Measurements from ENCODE around the gene RTN1. TPM values are rescaled to one million over a fixed set of nuclear protein-coding genes. Genes with fewer than 3 reads are reported as not detected.
A peak's percentile ranks its signal among the peaks of the same experiment; 100 is the strongest.

The RTN1 gene
- total and polyA plus RNA-seq, 10 of the 15 experiments (the other 5 are each of a cell fraction or from before 2014, with no cell fraction given) = 0.03 to 0.55 (median 0.13) TPM; not detected in 4

DNA sequence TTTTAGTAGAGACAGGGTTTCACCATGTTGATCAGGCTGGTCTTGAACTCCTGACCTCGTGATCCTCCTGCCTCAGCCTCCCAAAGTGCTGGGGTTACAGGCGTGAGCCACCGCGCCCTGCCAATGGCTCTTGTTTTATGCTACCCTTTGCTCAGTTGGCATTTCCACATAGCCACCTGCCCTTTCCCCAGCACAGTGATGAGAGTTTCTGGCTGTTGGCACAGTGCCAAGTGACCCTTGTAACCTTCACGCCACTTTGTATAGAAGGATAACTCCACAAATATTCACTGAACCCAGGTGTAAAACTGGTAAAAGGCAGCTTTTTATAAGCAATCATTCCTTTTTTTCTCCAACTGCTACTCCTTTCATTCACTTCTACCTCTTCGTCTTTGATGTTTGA, 275.5 kb downstream of the RTN1 start:
- H3K27ac ChIP-seq (ENCODE audit: control insufficient read depth, insufficient read depth) = no peak overlapping the region
- FAIRE-seq = no peak
- ATAC-seq = no peak
- ChIA-PET POLR2A (no interaction called here), CTCF (no interaction called here), RAD21 (ENCODE audit: unreplicated experiment) (no interaction called here), SMC1A (ENCODE audit: uncharacterized antibody, unreplicated experiment) (no interaction called here)
- no peak overlapping the region for H3K9ac ChIP-seq (ENCODE audit: control insufficient read depth, insufficient read depth, low read length)
- no peaks in the 10 kb centered on the region for H3K36me3 ChIP-seq (ENCODE audit: control insufficient read depth in 2 of 2, insufficient read depth in 2 of 2, low read length in 1 of 2)
- no peaks in the 10 kb centered on the region for H4K20me1 ChIP-seq (ENCODE audit: control insufficient read depth, insufficient read depth)
- no peak for TF ChIP-seq RUNX3 (IDR thresholded peaks at IDR 0.05; ENCODE audit: low read length)
- peak; percentile 41 for TF ChIP-seq SMAD1 (IDR thresholded peaks at IDR 0.05; ENCODE audit: low read depth, partially characterized antibody)
- BruUV-seq (replicated peaks) = no TSS peak
- H3K9me3 ChIP-seq (replicated peaks; ENCODE audit: control insufficient read depth, insufficient read depth, low read length) = no peaks in the 10 kb centered on the region; the same call in 2 of the 3 replicates
- in situ Hi-C loops (cut with MboI) = no loop called here
- no peaks in the 10 kb centered on the region; a peak in 1 of 4 replicates for H3K27me3 ChIP-seq (replicated peaks in 1 of 2; ENCODE audit: control insufficient read depth in 2 of 2, insufficient read depth in 2 of 2, low read length in 1 of 2)
- intact Hi-C loops (cut with micrococcal nuclease; ENCODE audit: unreplicated experiment) = no loop called here
- DNase-seq (ENCODE audit: low read depth, low spot score) = no peak
- WGBS (ENCODE audit: insufficient coverage, insufficient replicate concordance, low lambda C conversion rate, missing lambda C conversion rate) = 49% methylated on average over 6 of the region's 6 CpGs
- no peaks in the 10 kb centered on the region for H3K4me1 ChIP-seq (ENCODE audit: control insufficient read depth, insufficient read depth, low read length)
- no peaks in the 10 kb centered on the region for H3K79me2 ChIP-seq (ENCODE audit: control insufficient read depth, insufficient read depth, low read length)
- no peak overlapping the region for H3K4me3 ChIP-seq
- H2AFZ ChIP-seq (ENCODE audit: control insufficient read depth, low read depth, low read length) = no peak overlapping the region
- H3K4me2 ChIP-seq (ENCODE audit: control insufficient read depth, insufficient read depth) = no peak overlapping the region

GRCh38 chr14:59591641-59592370, 278.8 kb downstream of the RTN1 start:
- no peak for FAIRE-seq
- H2AFZ ChIP-seq (ENCODE audit: control insufficient read depth, low read depth, low read length) = no peak overlapping the region
- in situ Hi-C loops (cut with MboI) = no loop called here
- POLR2A ChIA-PET = no interaction called here
- no peak overlapping the region for H3K9ac ChIP-seq (ENCODE audit: control insufficient read depth, insufficient read depth, low read length)
- intact Hi-C loops (cut with micrococcal nuclease; ENCODE audit: unreplicated experiment) = no loop called here
- CTCF ChIA-PET = no interaction called here
- H4K20me1 ChIP-seq (ENCODE audit: control insufficient read depth, insufficient read depth) = no peaks in the 10 kb centered on the region
- no peak for ATAC-seq
- 27% methylated on average over 5 of the region's 5 CpGs for WGBS (ENCODE audit: insufficient coverage, insufficient replicate concordance, low lambda C conversion rate, missing lambda C conversion rate)
- TF ChIP-seq SIX5 (IDR thresholded peaks at IDR 0.05; ENCODE audit: low read depth, low read length, severe bottlenecking) (no peak), USF2 (IDR thresholded peaks at IDR 0.05; ENCODE audit: borderline replicate concordance, low read depth, low read length) (no peak), GABPA (IDR thresholded peaks at IDR 0.05; ENCODE audit: low read depth) (no peak), ZBED1 (IDR thresholded peaks at IDR 0.05; ENCODE audit: borderline replicate concordance) (no peak)
- TF ChIP-seq, protein P1, sequence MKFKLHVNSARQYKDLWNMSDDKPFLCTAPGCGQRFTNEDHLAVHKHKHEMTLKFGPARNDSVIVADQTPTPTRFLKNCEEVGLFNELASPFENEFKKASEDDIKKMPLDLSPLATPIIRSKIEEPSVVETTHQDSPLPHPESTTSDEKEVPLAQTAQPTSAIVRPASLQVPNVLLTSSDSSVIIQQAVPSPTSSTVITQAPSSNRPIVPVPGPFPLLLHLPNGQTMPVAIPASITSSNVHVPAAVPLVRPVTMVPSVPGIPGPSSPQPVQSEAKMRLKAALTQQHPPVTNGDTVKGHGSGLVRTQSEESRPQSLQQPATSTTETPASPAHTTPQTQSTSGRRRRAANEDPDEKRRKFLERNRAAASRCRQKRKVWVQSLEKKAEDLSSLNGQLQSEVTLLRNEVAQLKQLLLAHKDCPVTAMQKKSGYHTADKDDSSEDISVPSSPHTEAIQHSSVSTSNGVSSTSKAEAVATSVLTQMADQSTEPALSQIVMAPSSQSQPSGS (IDR thresholded peaks at IDR 0.05; ENCODE audit: low read length) = no peak
- TF ChIP-seq, protein P2, sequence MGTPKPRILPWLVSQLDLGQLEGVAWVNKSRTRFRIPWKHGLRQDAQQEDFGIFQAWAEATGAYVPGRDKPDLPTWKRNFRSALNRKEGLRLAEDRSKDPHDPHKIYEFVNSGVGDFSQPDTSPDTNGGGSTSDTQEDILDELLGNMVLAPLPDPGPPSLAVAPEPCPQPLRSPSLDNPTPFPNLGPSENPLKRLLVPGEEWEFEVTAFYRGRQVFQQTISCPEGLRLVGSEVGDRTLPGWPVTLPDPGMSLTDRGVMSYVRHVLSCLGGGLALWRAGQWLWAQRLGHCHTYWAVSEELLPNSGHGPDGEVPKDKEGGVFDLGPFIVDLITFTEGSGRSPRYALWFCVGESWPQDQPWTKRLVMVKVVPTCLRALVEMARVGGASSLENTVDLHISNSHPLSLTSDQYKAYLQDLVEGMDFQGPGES (IDR thresholded peaks at IDR 0.05) = no peak
- TF ChIP-seq, protein P3, sequence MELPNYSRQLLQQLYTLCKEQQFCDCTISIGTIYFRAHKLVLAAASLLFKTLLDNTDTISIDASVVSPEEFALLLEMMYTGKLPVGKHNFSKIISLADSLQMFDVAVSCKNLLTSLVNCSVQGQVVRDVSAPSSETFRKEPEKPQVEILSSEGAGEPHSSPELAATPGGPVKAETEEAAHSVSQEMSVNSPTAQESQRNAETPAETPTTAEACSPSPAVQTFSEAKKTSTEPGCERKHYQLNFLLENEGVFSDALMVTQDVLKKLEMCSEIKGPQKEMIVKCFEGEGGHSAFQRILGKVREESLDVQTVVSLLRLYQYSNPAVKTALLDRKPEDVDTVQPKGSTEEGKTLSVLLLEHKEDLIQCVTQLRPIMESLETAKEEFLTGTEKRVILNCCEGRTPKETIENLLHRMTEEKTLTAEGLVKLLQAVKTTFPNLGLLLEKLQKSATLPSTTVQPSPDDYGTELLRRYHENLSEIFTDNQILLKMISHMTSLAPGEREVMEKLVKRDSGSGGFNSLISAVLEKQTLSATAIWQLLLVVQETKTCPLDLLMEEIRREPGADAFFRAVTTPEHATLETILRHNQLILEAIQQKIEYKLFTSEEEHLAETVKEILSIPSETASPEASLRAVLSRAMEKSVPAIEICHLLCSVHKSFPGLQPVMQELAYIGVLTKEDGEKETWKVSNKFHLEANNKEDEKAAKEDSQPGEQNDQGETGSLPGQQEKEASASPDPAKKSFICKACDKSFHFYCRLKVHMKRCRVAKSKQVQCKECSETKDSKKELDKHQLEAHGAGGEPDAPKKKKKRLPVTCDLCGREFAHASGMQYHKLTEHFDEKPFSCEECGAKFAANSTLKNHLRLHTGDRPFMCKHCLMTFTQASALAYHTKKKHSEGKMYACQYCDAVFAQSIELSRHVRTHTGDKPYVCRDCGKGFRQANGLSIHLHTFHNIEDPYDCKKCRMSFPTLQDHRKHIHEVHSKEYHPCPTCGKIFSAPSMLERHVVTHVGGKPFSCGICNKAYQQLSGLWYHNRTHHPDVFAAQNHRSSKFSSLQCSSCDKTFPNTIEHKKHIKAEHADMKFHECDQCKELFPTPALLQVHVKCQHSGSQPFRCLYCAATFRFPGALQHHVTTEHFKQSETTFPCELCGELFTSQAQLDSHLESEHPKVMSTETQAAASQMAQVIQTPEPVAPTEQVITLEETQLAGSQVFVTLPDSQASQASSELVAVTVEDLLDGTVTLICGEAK (IDR thresholded peaks at IDR 0.05; ENCODE audit: borderline replicate concordance) = no peak
- no peak overlapping the region for H3K4me2 ChIP-seq (ENCODE audit: control insufficient read depth, insufficient read depth)
- H3K27ac ChIP-seq (ENCODE audit: control insufficient read depth, insufficient read depth) = no peak overlapping the region
- no peaks in the 10 kb centered on the region for H3K36me3 ChIP-seq (ENCODE audit: control insufficient read depth in 2 of 2, insufficient read depth in 2 of 2, low read length in 1 of 2)
- no peaks in the 10 kb centered on the region for H3K79me2 ChIP-seq (ENCODE audit: control insufficient read depth, insufficient read depth, low read length)
- DNase-seq (ENCODE audit: low read depth, low spot score) = no peak
- RAD21 ChIA-PET (ENCODE audit: unreplicated experiment) = no interaction called here
- SMC1A ChIA-PET (ENCODE audit: uncharacterized antibody, unreplicated experiment) = no interaction called here
- H3K9me3 ChIP-seq (replicated peaks; ENCODE audit: control insufficient read depth, insufficient read depth, low read length) = no peaks in the 10 kb centered on the region; the same call in 2 of the 3 replicates
- BruUV-seq (replicated peaks) = no TSS peak
- H3K4me1 ChIP-seq (ENCODE audit: control insufficient read depth, insufficient read depth, low read length) = no peaks in the 10 kb centered on the region
- H3K4me3 ChIP-seq = no peak overlapping the region
- H3K27me3 ChIP-seq (replicated peaks in 1 of 2; ENCODE audit: control insufficient read depth in 2 of 2, insufficient read depth in 2 of 2, low read length in 1 of 2) = no peaks in the 10 kb centered on the region
